Transverse colon (tissue), 4 donors: ENCODE results near the gene TLN1. TPM values are rescaled to one million over a fixed set of nuclear protein-coding genes. Genes with fewer than 3 reads are reported as not detected.

Source experiments
- DNase-seq: peaks from one replicate; pipeline ENCODE4 v3.0.0-alpha.2; 2019
- H3K27ac ChIP-seq, 4 donors: fragments of 200-600 bp; sonication (generic); 2 replicates each; pipeline ENCODE4 v1.5.1; 2016 to 2018; ENCODE audit warnings: inconsistent platforms in 4 of 4
- H3K27me3 ChIP-seq: fragments of 200-600 bp; sonication (generic); 2 replicates; pipeline ENCODE4 v1.5.1; 2017; ENCODE audit warnings: inconsistent platforms
- H3K36me3 ChIP-seq, 4 donors: fragments of 200-600 bp; sonication (generic); 2 replicates each; pipeline ENCODE4 v1.5.1; 2017 to 2019; ENCODE audit warnings: inconsistent platforms in 4 of 4
- H3K4me1 ChIP-seq, 4 donors: fragments of 200-600 bp; sonication (generic); 2 replicates each; pipeline ENCODE4 v1.5.1; 2017 to 2020; ENCODE audit warnings: inconsistent platforms in 4 of 4
- H3K4me3 ChIP-seq, 4 donors: fragments of 200-600 bp; sonication (generic); 1 replicate in 1 of 4; 2 replicates in 3 of 4; pipeline versions ENCODE4 v1.5.1 to v1.6.1; 2017 to 2019; ENCODE audit warnings: inconsistent platforms in 4 of 4
- H3K9me3 ChIP-seq, 2 donors: fragments of 200-600 bp; sonication (generic); 2 replicates each; pipeline ENCODE4 v1.5.1; 2017 to 2019; ENCODE audit warnings: inconsistent platforms in 2 of 2
- CTCF ChIP-seq, 5 experiments: fragments of 200-600 bp in 3 of 5; fragments of 450-650 bp in 2 of 5; sonication (generic) in 3 of 5; IDR thresholded peaks; 1 replicate in 2 of 5; 2 replicates in 3 of 5; pipeline ENCODE4 v1.5.1; 2016 to 2017; ENCODE audit warnings: antibody characterized with exemption in 5 of 5, inconsistent platforms in 3 of 5, mild to moderate bottlenecking in 2 of 5, moderate library complexity in 1 of 5
- EP300 ChIP-seq: sonication (generic); formaldehyde crosslinking; IDR thresholded peaks from one replicate; pipeline ENCODE4 v1.6.1; 2017; ENCODE audit warnings: antibody characterized with exemption, low read depth
- POLR2A ChIP-seq: fragments of 450-650 bp; IDR thresholded peaks from one replicate; pipeline ENCODE4 v1.6.1; 2016; ENCODE audit warnings: antibody characterized with exemption, mild to moderate bottlenecking, moderate library complexity
- POLR2AphosphoS5 ChIP-seq, 3 donors: sonication (generic); formaldehyde crosslinking; IDR thresholded peaks; one replicate each; pipeline ENCODE4 v1.6.1; 2016; ENCODE audit warnings: antibody characterized with exemption in 3 of 3
- WGBS, 2 donors: methylation state at CpG; one replicate each; pipeline ENCODE4 v1.1.5; 2018; ENCODE audit warnings: low coverage in 1 of 2; 5-methylcytosine and 5-hydroxymethylcytosine counted together
- in situ Hi-C, 4 donors: fragments of 200-750 bp; cut with MboI; loops; one replicate each; pipeline versions ENCODE4 v1.15.0 to v1.15.1; 2017; ENCODE audit warnings: low sequenced_read_pairs in 3 of 4, low pct_ligation_motif_present in 1 of 4, low pct_unique_long_range_greater_than_20kb in 1 of 4
- intact Hi-C: fragments of 100-400 bp; cut with DNase I; formaldehyde crosslinking; loops from one replicate; pipeline ENCODE4 v1.15.1; 2023; ENCODE audit warnings: low total_unique reads
- total RNA-seq, 4 donors: library from RNA; depleted of rRNA; stranded (reverse); fragments of >200 nt; gene quantifications; one replicate each; pipeline ENCODE4 v1.1.0, GENCODE V29; 2016

The TLN1 gene
- total RNA-seq, 4 donors from 2014 or later, result 158 to 328 (median 177) TPM

DNA sequence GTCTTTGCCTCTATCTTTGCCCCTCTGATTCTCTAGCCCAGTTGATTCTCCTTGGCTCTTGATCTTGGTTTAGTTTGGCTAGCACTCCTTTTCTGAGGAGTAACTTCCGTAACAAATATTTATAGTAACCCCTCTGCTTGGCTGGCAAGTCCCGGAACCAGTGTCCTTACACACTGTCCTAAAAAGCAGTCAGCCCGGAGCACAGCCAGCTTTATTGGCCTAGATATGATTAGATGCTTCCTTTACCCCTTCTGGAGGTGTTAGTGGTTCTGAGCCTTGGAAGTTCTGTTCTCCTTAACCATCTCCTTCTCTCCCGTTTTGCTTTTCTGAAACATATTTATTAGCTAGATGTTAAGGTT lies 39.1 kb upstream of the TLN1 start:
- H3K36me3 ChIP-seq, result no peaks in the 10 kb centered on the region
- in situ Hi-C loops, result no loop called here
- no peak for TF ChIP-seq CTCF (IDR thresholded peaks at IDR 0.05)
- no peak for TF ChIP-seq EP300
- TF ChIP-seq POLR2AphosphoS5 (IDR thresholded peaks at IDR 0.05), result peak in 1 of 3 donors; percentile 12
- H3K27me3 ChIP-seq, result no peaks in the 10 kb centered on the region
- intact Hi-C loops, result no loop called here
- H3K9me3 ChIP-seq, result no peaks in the 10 kb centered on the region
- DNase-seq, result no peak
- H3K4me1 ChIP-seq, result peaks cover 18 to 28% (median 20%) of the 10 kb centered on the region in 4 donors
- 16 to 24% methylated on average over 4 of the region's 4 CpGs for WGBS, 2 donors
- no peak overlapping the region for H3K4me3 ChIP-seq
- H3K27ac ChIP-seq, result peak overlapping the region; percentile 78 to 81 (median 80)

DNA sequence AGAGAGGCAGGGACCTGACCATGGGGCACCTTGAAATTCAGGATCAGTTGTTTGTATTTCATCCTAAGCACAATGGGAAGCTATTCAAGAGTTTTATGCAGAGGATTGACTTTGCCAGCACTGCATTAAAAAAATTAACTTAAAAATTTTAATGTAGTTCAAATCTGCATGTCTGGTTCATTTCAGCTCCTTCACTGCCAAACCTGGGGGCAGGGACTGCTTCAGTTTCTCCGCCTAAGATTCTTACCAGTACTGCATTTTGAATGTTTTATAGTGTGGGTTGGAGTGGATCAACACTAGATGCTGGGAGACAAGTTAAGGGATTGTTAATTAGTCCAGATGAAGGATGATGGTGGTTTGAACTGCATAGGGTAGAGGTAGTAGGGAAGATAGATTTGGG lies 37.8 kb upstream of the TLN1 start:
- WGBS, 2 donors, result 96% methylated on average over 1 of the region's 1 CpG; no CpG with 5 or more reads in 1 of the 2 donors
- DNase-seq, result no peak
- H3K27ac ChIP-seq, result no peak overlapping the region
- peaks cover 18 to 28% (median 20%) of the 10 kb centered on the region in 4 donors for H3K4me1 ChIP-seq
- H3K36me3 ChIP-seq, result no peaks in the 10 kb centered on the region
- no peak overlapping the region for H3K4me3 ChIP-seq
- intact Hi-C loops (no loop called here), in situ Hi-C loops (no loop called here)
- TF ChIP-seq POLR2A (no peak), EP300 (no peak), POLR2AphosphoS5 (IDR thresholded peaks at IDR 0.05) (no peak), CTCF (IDR thresholded peaks at IDR 0.05) (no peak)
- no peaks in the 10 kb centered on the region for H3K27me3 ChIP-seq
- H3K9me3 ChIP-seq, result no peaks in the 10 kb centered on the region

- WGBS, 2 donors, result 89 to 92% methylated on average over 1 of the region's 1 CpG
- TF ChIP-seq CTCF (IDR thresholded peaks at IDR 0.05) (no peak), EP300 (no peak), POLR2A (no peak), POLR2AphosphoS5 (IDR thresholded peaks at IDR 0.05) (no peak)
- no peak overlapping the region for H3K4me3 ChIP-seq
- in situ Hi-C loops, result no loop called here
- H3K4me1 ChIP-seq, result peaks cover 18 to 28% (median 20%) of the 10 kb centered on the region in 4 donors
- no peaks in the 10 kb centered on the region for H3K9me3 ChIP-seq
- no peaks in the 10 kb centered on the region for H3K36me3 ChIP-seq
- no peak overlapping the region for H3K27ac ChIP-seq
- H3K27me3 ChIP-seq, result no peaks in the 10 kb centered on the region
- intact Hi-C loops, result no loop called here
- no peak for DNase-seq
These were observed 35.5 kb upstream of the TLN1 start for GRCh38 chr9:35767458-35767857.

DNA sequence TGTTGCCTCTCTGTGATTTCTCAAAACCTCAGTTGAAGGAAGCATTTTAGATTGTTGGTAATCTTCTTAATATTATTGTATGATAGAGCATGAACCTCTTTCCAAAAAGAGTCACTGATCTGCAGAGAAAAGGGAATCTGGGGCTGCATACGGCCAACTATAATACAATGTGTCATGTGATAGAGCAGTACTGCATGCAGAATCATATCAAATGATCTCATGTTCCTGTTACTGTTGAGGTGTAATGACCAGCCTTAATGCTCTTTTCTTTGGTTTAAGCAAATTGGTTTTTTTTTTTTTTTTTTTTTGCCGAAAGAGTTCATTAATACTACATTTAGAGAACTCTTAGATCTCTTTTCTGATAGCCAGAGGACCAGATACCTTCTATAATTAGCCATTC lies 35.0 kb upstream of the TLN1 start:
- H3K27me3 ChIP-seq, result no peaks in the 10 kb centered on the region
- H3K4me1 ChIP-seq, result peaks cover 16 to 28% (median 17%) of the 10 kb centered on the region in 4 donors
- in situ Hi-C loops (no loop called here), intact Hi-C loops (no loop called here)
- DNase-seq, result no peak
- TF ChIP-seq EP300 (no peak), POLR2AphosphoS5 (IDR thresholded peaks at IDR 0.05) (no peak), CTCF (IDR thresholded peaks at IDR 0.05) (no peak), POLR2A (no peak)
- WGBS, 2 donors, result 75 to 84% methylated on average over 1 to 2 of the region's 2 CpGs
- no peak overlapping the region for H3K4me3 ChIP-seq
- no peak overlapping the region for H3K27ac ChIP-seq
- no peaks in the 10 kb centered on the region for H3K9me3 ChIP-seq
- no peaks in the 10 kb centered on the region for H3K36me3 ChIP-seq
